Naive thymus-derived CD4-positive, alpha-beta T cell (primary cell): Measurements from ENCODE around the gene HSPA14. TPM values are rescaled to one million over a fixed set of nuclear protein-coding genes. Genes with fewer than 3 reads are reported as not detected.

Experiments
- ATAC-seq: fragments of 150-1000 bp; cut with Tn5 transposase; 2 replicates; pipeline ENCODE4 v1.10.0; 2021; ENCODE audit warnings: mild to moderate bottlenecking, moderate library complexity
- CTCF ChIA-PET: fragments of 350-600 bp; sonication (Branson Sonifier 250); formaldehyde crosslinking; loops from one replicate; lab custom pipeline; 2021; ENCODE audit warnings: antibody characterized with exemption; lab: Charles Lee
- POLR2A ChIA-PET: fragments of 350-600 bp; sonication (Branson Sonifier 250); formaldehyde crosslinking; loops from one replicate; lab custom pipeline; 2021; ENCODE audit warnings: antibody characterized with exemption, inconsistent platforms; lab: Charles Lee
- DNase-seq, 9 donors: peaks; one replicate each; pipeline versions ENCODE4 v3.0.0 to v3.0.0-alpha.2; 2020 to 2022; ENCODE audit warnings: mixed read lengths in 1 of 9
- H3K27ac ChIP-seq: one replicate; pipeline ENCODE4 v1.7.0; 2013; ENCODE audit warnings: mild to moderate bottlenecking, low read depth, low read length, moderate library complexity
- H3K27me3 ChIP-seq, 2 donors: one replicate each; pipeline ENCODE4 v1.7.0; 2013; ENCODE audit warnings: low read length in 2 of 2, mild to moderate bottlenecking in 2 of 2, moderate library complexity in 2 of 2; ENCODE audit not compliant: control insufficient read depth in 2 of 2, insufficient read depth in 2 of 2
- H3K36me3 ChIP-seq, 3 experiments: 1 replicate in 2 of 3; 2 replicates in 1 of 3; pipeline ENCODE4 v1.7.0; 2013; ENCODE audit warnings: low read length in 3 of 3, mild to moderate bottlenecking in 3 of 3, moderate library complexity in 1 of 3; ENCODE audit not compliant: insufficient read depth in 3 of 3, control insufficient read depth in 2 of 3
- H3K4me1 ChIP-seq, 2 donors: one replicate each; pipeline ENCODE4 v1.7.0; 2013; ENCODE audit warnings: low read length in 2 of 2, mild to moderate bottlenecking in 2 of 2, moderate library complexity in 1 of 2; ENCODE audit not compliant: control insufficient read depth in 2 of 2, insufficient read depth in 2 of 2
- H3K4me3 ChIP-seq: 2 replicates; pipeline ENCODE4 v1.7.0; 2013; ENCODE audit warnings: mild to moderate bottlenecking, low read length
- H3K9me3 ChIP-seq, 3 experiments: 1 replicate in 2 of 3; 2 replicates in 1 of 3; pipeline ENCODE4 v1.7.0; 2013; ENCODE audit warnings: low read length in 3 of 3; ENCODE audit not compliant: control insufficient read depth in 2 of 3
- H3K27ac Mint-ChIP-seq, 9 donors: one replicate each; pipeline ENCODE4 v1.8.0; 2020 to 2022; ENCODE audit warnings: mixed read lengths in 9 of 9, mild to moderate bottlenecking in 8 of 9, moderate library complexity in 5 of 9, inconsistent platforms in 2 of 9
- H3K27me3 Mint-ChIP-seq, 5 donors: one replicate each; pipeline ENCODE4 v1.8.0; 2021 to 2022; ENCODE audit warnings: mixed read lengths in 5 of 5, mild to moderate bottlenecking in 1 of 5
- H3K36me3 Mint-ChIP-seq, 5 donors: one replicate each; pipeline ENCODE4 v1.8.0; 2020 to 2022; ENCODE audit warnings: mixed read lengths in 5 of 5, mild to moderate bottlenecking in 3 of 5, inconsistent platforms in 1 of 5
- H3K4me1 Mint-ChIP-seq, 7 donors: one replicate each; pipeline ENCODE4 v1.8.0; 2020 to 2022; ENCODE audit warnings: mixed read lengths in 7 of 7, mild to moderate bottlenecking in 3 of 7, inconsistent platforms in 1 of 7
- H3K4me3 Mint-ChIP-seq, 10 donors: one replicate each; pipeline ENCODE4 v1.8.0; 2020 to 2022; ENCODE audit warnings: mild to moderate bottlenecking in 10 of 10, mixed read lengths in 10 of 10, moderate library complexity in 6 of 10, inconsistent platforms in 2 of 10
- H3K9me3 Mint-ChIP-seq, 11 donors: one replicate each; pipeline ENCODE4 v1.8.0; 2020 to 2022; ENCODE audit warnings: mixed read lengths in 11 of 11, mild to moderate bottlenecking in 4 of 11, inconsistent platforms in 1 of 11, moderate library complexity in 1 of 11
- intact Hi-C, 2 donors: fragments of 100-400 bp; cut with micrococcal nuclease; formaldehyde crosslinking; loops; one replicate each; pipeline ENCODE4 v1.15.1; 2023
- polyA plus RNA-seq, 2 donors: library from polyadenylated mRNA; unstranded; fragments of 300-500 nt; fragmentation: Illumina TruSeq; gene quantifications; one replicate each; pipeline ENCODE4 v1.2.3, GENCODE V29; 2021
- total RNA-seq, 6 experiments: library from RNA in 5 of 6; stranded (reverse) in 5 of 6; gene quantifications; 1 replicate in 5 of 6; 2 replicates in 1 of 6; pipeline ENCODE4 v1.2.3 and lab custom pipeline; 2021 to 2026

HSPA14 gene
- total and polyA plus RNA-seq, 7 experiments from 2014 or later: 14.1 to 23.8 (median 17.6) TPM

DNA sequence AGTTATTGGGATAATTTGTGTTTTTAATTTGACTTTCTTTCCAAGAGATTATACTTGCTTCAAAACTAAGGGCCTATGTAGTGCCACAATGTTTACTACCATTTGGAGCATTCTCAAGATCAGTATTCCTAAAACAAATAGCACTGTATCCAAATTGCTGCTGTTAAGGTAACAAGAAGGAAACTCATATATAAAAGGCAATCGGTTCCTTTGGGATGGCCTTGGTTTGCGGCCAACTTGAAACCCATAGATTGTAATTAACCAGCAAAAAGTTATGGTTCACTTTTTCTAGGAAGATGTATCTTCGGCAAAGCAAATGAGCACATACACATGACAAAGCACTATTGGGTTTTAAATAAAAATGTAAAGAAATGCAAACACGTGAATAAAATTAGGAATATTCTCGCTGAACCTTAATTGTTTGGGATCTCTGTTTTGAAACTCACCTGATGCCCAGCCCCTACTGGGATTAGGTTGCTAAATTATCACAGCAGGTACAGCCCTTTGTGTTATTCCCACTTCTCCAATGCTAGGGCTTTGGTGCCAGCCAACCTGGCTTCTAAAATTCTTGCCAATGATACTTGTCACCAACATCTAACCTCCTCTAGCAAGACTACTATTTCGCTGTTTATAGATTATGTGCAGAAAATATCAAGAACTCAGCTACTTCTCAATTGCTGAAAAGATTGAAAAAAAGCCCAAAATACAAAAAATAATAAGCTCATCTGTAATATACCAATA, 16.3 kb upstream of the HSPA14 start:
- intact Hi-C loops: loop anchor here (2.0 to 5.0 kb wide), 4 partner anchors 175 to 1035 kb away; no protein-coding TSS in a partner anchor
- Histone ChIP-seq H3K9me3 (no peaks in the 10 kb centered on the region), H3K36me3 (no peaks in the 10 kb centered on the region), H3K4me1 (no peaks in the 10 kb centered on the region), H3K27me3 (no peaks in the 10 kb centered on the region), H3K27ac (no peak overlapping the region), H3K4me3 (no peak overlapping the region)
- no peaks in the 10 kb centered on the region for H3K9me3 Mint-ChIP-seq
- peaks cover 0 to 2% (median 0%) of the 10 kb centered on the region in 5 donors for H3K36me3 Mint-ChIP-seq
- no peak for ATAC-seq
- ChIA-PET POLR2A (interaction anchor here (0.5 to 1.2 kb wide), 4 partner anchors 15 to 273 kb away, joined by 3 to 4 read pairs (median 4); partner anchors contain the start of gene MEIG1), CTCF (interaction anchor here (0.6 to 3.0 kb wide), 10 partner anchors 155 to 322 kb away, joined by 3 to 24 read pairs (median 4); no protein-coding TSS in a partner anchor)
- no peak overlapping the region for H3K27ac Mint-ChIP-seq
- no peak for DNase-seq
- H3K4me1 Mint-ChIP-seq: peaks cover 0 to 14% (median 3%) of the 10 kb centered on the region in 7 donors
- no peak overlapping the region for H3K4me3 Mint-ChIP-seq
- peaks cover 0 to 10% (median 0%) of the 10 kb centered on the region in 5 donors for H3K27me3 Mint-ChIP-seq

DNA sequence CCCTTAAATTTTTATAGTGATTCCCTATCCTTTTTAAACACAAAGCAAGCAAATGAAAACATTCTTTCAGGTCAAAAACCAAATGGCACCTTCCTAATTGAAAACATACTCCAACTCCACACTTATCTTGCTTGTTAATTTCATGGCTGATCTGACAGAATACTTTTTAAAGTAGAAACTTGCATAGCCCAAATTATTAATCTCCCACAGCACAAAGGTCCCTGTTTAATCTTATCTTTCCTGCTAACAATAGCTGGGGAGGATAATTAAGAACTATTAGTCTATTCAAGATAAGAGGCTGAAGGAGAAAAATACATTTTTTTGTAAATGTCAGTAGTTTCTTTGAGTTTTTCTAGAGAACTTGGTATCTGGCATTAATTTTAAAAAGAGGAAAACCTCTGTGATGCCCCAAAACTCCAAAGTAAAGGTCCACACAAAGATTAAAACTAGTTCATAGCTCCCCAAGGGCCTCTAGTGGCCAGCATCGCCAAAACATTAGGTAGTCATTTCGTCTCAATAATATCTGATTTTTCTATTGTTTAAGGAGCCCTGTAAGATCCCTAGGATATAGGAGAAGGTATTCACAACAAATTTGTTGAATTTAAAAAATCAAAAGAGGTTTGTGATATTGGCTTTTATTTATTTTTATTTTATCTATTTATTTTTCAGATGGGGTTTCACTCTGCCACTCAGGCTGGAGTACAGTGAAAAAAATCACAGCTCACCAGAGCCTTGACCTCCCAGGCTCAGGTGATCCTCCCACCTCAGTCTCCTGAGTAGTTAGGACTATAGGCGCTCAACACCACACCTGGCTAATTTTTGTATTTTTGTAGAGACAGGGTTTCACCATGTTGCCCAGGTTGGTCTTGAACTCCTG, 15.0 kb upstream of the HSPA14 start:
- Histone ChIP-seq H3K4me3 (no peak overlapping the region), H3K27me3 (no peaks in the 10 kb centered on the region), H3K36me3 (no peaks in the 10 kb centered on the region), H3K27ac (no peak overlapping the region), H3K9me3 (no peaks in the 10 kb centered on the region), H3K4me1 (no peaks in the 10 kb centered on the region)
- CTCF ChIA-PET: interaction anchor here (0.6 to 3.0 kb wide), 17 partner anchors 14 to 332 kb away, joined by 3 to 24 read pairs (median 4); no protein-coding TSS in a partner anchor
- peak in 6 of 9 donors; percentile 14 to 54 (median 38) for DNase-seq
- ATAC-seq: peak; percentile 64
- peaks cover 0 to 10% (median 0%) of the 10 kb centered on the region in 5 donors for H3K27me3 Mint-ChIP-seq
- POLR2A ChIA-PET: interaction anchor here (0.6 to 1.2 kb wide), 5 partner anchors 13 to 622 kb away, joined by 3 to 4 read pairs (median 3); no protein-coding TSS in a partner anchor
- no peak overlapping the region for H3K4me3 Mint-ChIP-seq
- intact Hi-C loops: loop anchor here (1.0 to 5.0 kb wide), 8 partner anchors 176 to 1036 kb away; no protein-coding TSS in a partner anchor
- H3K36me3 Mint-ChIP-seq: peaks cover 0 to 2% (median 0%) of the 10 kb centered on the region in 5 donors
- peaks cover 0 to 15% (median 3%) of the 10 kb centered on the region in 7 donors for H3K4me1 Mint-ChIP-seq
- H3K9me3 Mint-ChIP-seq: no peaks in the 10 kb centered on the region
- H3K27ac Mint-ChIP-seq: peak overlapping the region in 4 of 9 donors; percentile 5 to 14 (median 10)

DNA sequence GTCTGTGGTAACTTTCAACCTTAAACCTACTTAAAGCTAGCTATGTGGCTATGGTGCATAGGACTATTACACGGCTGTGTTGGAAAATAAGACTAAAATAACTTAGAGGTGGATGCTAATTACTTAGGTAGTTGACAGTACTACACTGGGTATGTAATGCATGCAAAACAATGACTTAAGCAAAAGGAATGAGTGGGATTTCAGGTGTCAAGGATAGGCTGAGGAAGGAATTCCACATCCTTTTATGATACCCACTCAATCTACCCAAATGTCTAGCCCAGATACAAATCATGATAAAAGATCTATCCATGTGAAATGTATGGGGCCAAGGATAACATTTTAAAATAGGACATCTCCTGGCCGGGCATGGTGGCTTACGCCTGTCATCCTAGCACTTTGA, 14.1 kb upstream of the HSPA14 start:
- POLR2A ChIA-PET: interaction anchor here (0.6 kb wide), 1 partner anchor 273 kb away, joined by 3 read pairs; no protein-coding TSS in a partner anchor
- Histone ChIP-seq H3K4me3 (no peak overlapping the region), H3K27me3 (no peaks in the 10 kb centered on the region), H3K4me1 (no peaks in the 10 kb centered on the region), H3K9me3 (no peaks in the 10 kb centered on the region), H3K36me3 (no peaks in the 10 kb centered on the region), H3K27ac (no peak overlapping the region)
- Mint-ChIP-seq H3K9me3 (no peaks in the 10 kb centered on the region), H3K27me3 (peaks cover 0 to 10% (median 0%) of the 10 kb centered on the region in 5 donors), H3K36me3 (peaks cover 0 to 2% (median 0%) of the 10 kb centered on the region in 5 donors), H3K4me3 (no peak overlapping the region), H3K27ac (no peak overlapping the region), H3K4me1 (peaks cover 0 to 15% (median 3%) of the 10 kb centered on the region in 7 donors)
- CTCF ChIA-PET: interaction anchor here (0.7 to 3.0 kb wide), 8 partner anchors 13 to 333 kb away, joined by 3 to 24 read pairs (median 4); no protein-coding TSS in a partner anchor
- intact Hi-C loops: loop anchor here (1.0 to 5.0 kb wide), 8 partner anchors 177 to 1037 kb away; no protein-coding TSS in a partner anchor
- DNase-seq (no peak), ATAC-seq (no peak)

DNA sequence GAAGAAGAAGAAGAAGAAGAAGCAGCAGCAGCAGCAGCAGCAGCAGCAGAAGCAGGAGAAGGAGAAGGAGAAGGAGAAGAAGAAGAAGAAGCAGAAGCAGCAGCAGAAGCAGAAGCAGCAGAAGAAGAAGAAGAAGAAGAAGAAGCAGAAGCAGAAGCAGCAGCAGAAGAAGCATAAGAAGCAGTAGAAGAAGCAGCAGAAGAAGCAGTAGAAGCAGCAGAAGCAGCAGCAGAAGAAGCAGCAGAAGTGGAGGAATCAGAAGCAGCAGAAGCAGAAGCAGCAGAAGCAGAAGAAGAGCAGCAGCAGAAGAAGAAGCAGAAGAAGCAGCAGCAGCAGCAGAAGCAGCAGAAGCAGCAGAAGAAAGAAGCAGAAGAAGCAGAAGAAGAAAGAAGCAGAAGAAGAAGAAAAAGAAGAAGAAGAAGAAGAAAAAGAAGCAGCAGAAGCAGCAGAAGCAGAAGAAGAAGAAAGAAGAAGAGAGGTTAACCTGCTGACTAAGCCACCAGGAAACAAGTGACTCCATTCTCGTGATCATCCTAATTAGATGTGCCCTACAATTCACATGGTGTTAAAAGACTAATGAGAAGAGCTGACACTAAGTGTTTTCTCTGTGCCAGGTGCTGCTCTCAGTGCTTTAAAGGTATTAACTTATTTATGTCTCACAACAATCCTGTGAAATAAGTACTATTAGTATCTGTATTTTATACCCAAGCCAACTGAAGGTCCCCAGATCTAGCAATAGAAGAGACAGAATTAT, 11.9 kb upstream of the HSPA14 start:
- Histone ChIP-seq H3K36me3 (no peaks in the 10 kb centered on the region), H3K9me3 (no peaks in the 10 kb centered on the region), H3K4me3 (no peak overlapping the region), H3K27me3 (no peaks in the 10 kb centered on the region), H3K27ac (no peak overlapping the region), H3K4me1 (no peaks in the 10 kb centered on the region)
- Mint-ChIP-seq H3K27me3 (peaks cover 0 to 10% (median 0%) of the 10 kb centered on the region in 5 donors), H3K9me3 (no peaks in the 10 kb centered on the region), H3K27ac (peak overlapping the region in 2 of 9 donors; percentile 5 to 22), H3K36me3 (no peaks in the 10 kb centered on the region), H3K4me3 (no peak overlapping the region), H3K4me1 (peaks cover 0 to 12% (median 3%) of the 10 kb centered on the region in 7 donors)
- POLR2A ChIA-PET: no interaction called here
- CTCF ChIA-PET: no interaction called here
- ATAC-seq (no peak), DNase-seq (no peak)
- intact Hi-C loops: no loop called here

- H3K9me3 ChIP-seq: no peaks in the 10 kb centered on the region
- POLR2A ChIA-PET: interaction anchor here (0.6 kb wide), 1 partner anchor 218 kb away, joined by 3 read pairs; no protein-coding TSS in a partner anchor
- H3K4me3 Mint-ChIP-seq: no peak overlapping the region
- H3K36me3 Mint-ChIP-seq: peaks cover 0 to 18% (median 5%) of the 10 kb centered on the region in 5 donors
- no peak overlapping the region for H3K27ac Mint-ChIP-seq
- H3K4me1 Mint-ChIP-seq: peaks cover 7 to 23% (median 14%) of the 10 kb centered on the region in 7 donors
- peaks cover 0 to 4% (median 0%) of the 10 kb centered on the region in 3 experiments for H3K36me3 ChIP-seq
- peaks cover 8 to 9% of the 10 kb centered on the region in 2 donors for H3K4me1 ChIP-seq
- H3K27ac ChIP-seq: no peak overlapping the region
- CTCF ChIA-PET: no interaction called here
- no peaks in the 10 kb centered on the region for H3K27me3 ChIP-seq
- DNase-seq (no peak), ATAC-seq (no peak)
- intact Hi-C loops: no loop called here
- no peaks in the 10 kb centered on the region for H3K27me3 Mint-ChIP-seq
- H3K9me3 Mint-ChIP-seq: no peaks in the 10 kb centered on the region
- no peak overlapping the region for H3K4me3 ChIP-seq
These were observed 5.0 kb upstream of the HSPA14 start for GRCh38 chr10:14833106-14833505.
